ACC112 (cell line): ENCODE data around the gene IL4.
A peak's percentile ranks its signal among the peaks of the same experiment; 100 is the strongest.
"Not testable (repeated sequence)": the region's sequence is repeated elsewhere in the genome, so short reads cannot be mapped to it uniquely, and the experiment has no call there.

ENCODE experiments used
- H2AFZ ChIP-seq: fragments of 200-600 bp; sonication (generic); one replicate; pipeline ENCODE4 v1.6.0; 2017; ENCODE audit warnings: antibody characterized with exemption, low read length; ENCODE audit not compliant: unreplicated experiment
- H3K27ac ChIP-seq: fragments of 200-600 bp; sonication (generic); 2 replicates; pipeline ENCODE4 v1.5.1; 2014; ENCODE audit warnings: low read depth, mild to moderate bottlenecking, antibody characterized with exemption, low read length, moderate library complexity
- H3K27me3 ChIP-seq: fragments of 200-600 bp; sonication (generic); 2 replicates; pipeline ENCODE4 v1.6.1; 2014; ENCODE audit warnings: mild to moderate bottlenecking, antibody characterized with exemption, low read length, moderate library complexity, mixed read lengths; ENCODE audit not compliant: insufficient read depth
- H3K36me3 ChIP-seq: fragments of 200-600 bp; sonication (generic); 2 replicates; pipeline ENCODE4 v1.6.1; 2016; ENCODE audit warnings: mild to moderate bottlenecking, antibody characterized with exemption, low read length, moderate library complexity, mixed read lengths; ENCODE audit not compliant: insufficient read depth
- H3K4me1 ChIP-seq: fragments of 200-600 bp; sonication (generic); one replicate; pipeline ENCODE4 v1.6.1; 2016; ENCODE audit warnings: low read length, mixed read lengths; ENCODE audit not compliant: insufficient read depth, unreplicated experiment, control insufficient read depth
- H3K4me3 ChIP-seq: fragments of 200-600 bp; sonication (generic); 2 replicates; pipeline ENCODE4 v1.5.1; 2014; ENCODE audit warnings: mild to moderate bottlenecking, low read depth, low read length
- H3K79me2 ChIP-seq: fragments of 200-600 bp; sonication (generic); one replicate; pipeline ENCODE4 v1.6.0; 2016; ENCODE audit warnings: low read length; ENCODE audit not compliant: control insufficient read depth, unreplicated experiment, insufficient read depth

The IL4 gene

GRCh38 chr5:132673939-132674630 is at the start of gene IL4:
Gene IL4 (plus strand): TSS chr5:132673989. CDS start chr5:132674051, 62 bp downstream.
- peaks cover 28% of the 10 kb centered on the region for H3K4me1 ChIP-seq

DNA sequence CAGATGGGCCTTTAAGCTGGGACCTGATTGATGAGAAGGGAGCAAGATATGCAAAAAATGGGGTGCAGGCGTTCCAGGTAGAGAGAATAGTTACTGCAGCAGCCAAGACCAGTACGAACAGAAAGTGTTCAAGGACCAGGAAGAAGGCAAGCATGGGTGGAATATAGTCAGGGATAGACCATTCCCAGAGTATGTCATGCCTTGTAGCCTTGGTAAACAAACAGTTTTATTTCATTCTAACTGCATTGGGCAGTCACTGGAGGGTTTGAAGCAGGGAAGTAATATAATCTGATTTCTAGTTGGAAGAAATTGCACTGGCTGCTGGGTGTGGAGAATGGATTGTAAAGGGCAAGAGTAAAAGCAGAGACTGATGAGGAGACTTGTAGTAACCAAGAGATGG is 46.3 kb upstream of the IL4 start:
- Histone ChIP-seq H3K27me3 (no peaks in the 10 kb centered on the region), H3K4me3 (no peak overlapping the region), H3K79me2 (no peaks in the 10 kb centered on the region), H2AFZ (no peak overlapping the region), H3K27ac (no peak overlapping the region), H3K4me1 (no peaks in the 10 kb centered on the region), H3K36me3 (no peaks in the 10 kb centered on the region)

More at GRCh38 chr5:132673939-132674630, at the start of gene IL4:
- Histone ChIP-seq H2AFZ (peak within 1 kb of the TSS; percentile 89), H3K4me3 (peak within 1 kb of the TSS; percentile 23), H3K27me3 (no peaks in the 10 kb centered on the region), H3K27ac (peak within 1 kb of the TSS; percentile 63), H3K79me2 (no peaks in the 10 kb centered on the region), H3K36me3 (no peaks in the 10 kb centered on the region)

- H3K36me3 ChIP-seq: no peaks in the 10 kb centered on the region
- H3K4me3 ChIP-seq: no peak overlapping the region
- no peaks in the 10 kb centered on the region for H3K79me2 ChIP-seq
- no peak overlapping the region for H2AFZ ChIP-seq
- no peak overlapping the region for H3K27ac ChIP-seq
- no peaks in the 10 kb centered on the region for H3K27me3 ChIP-seq
- no peaks in the 10 kb centered on the region for H3K4me1 ChIP-seq
These were observed 45.0 kb upstream of the IL4 start for GRCh38 chr5:132628814-132629213.

GRCh38 chr5:132629230-132629944 is 44.4 kb upstream of the IL4 start:
- no peaks in the 10 kb centered on the region for H3K27me3 ChIP-seq
- no peak overlapping the region for H2AFZ ChIP-seq
- H3K79me2 ChIP-seq: no peaks in the 10 kb centered on the region
- H3K36me3 ChIP-seq: no peaks in the 10 kb centered on the region
- H3K4me1 ChIP-seq: no peaks in the 10 kb centered on the region
- no peak overlapping the region for H3K27ac ChIP-seq
- H3K4me3 ChIP-seq: no peak overlapping the region

- H3K4me3 ChIP-seq, H3K27me3 ChIP-seq, H3K79me2 ChIP-seq, H3K27ac ChIP-seq, H3K4me1 ChIP-seq, H2AFZ ChIP-seq: not testable (repeated sequence)
- H3K36me3 ChIP-seq: peaks cover 16% of the 10 kb centered on the region; the same call in 1 of the 2 replicates
These were observed 40.2 kb upstream of the IL4 start for GRCh38 chr5:132633587-132633986.

DNA sequence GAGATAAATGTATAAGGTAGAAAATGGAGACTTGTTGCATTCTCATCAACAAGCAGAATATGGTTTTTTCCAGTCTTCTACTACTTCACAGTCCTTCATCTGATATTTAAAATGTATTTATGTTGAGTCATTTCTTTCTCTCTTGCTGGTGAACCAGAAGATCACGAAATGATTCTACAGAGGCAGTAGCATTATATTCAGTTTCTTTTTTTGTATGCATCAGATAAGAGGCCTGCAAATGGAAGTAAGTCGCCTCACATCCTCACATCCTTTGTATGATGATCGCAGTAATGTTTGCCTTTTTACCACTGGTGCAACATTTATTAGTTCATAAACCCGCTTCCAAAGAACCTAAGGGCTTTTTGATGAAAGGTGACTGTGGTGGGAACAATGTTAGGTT is 37.9 kb upstream of the IL4 start:
- no peak overlapping the region for H3K27ac ChIP-seq
- no peak overlapping the region for H2AFZ ChIP-seq
- H3K4me3 ChIP-seq: no peak overlapping the region
- no peaks in the 10 kb centered on the region for H3K27me3 ChIP-seq
- no peaks in the 10 kb centered on the region for H3K4me1 ChIP-seq
- H3K79me2 ChIP-seq: no peaks in the 10 kb centered on the region
- H3K36me3 ChIP-seq: peaks cover 17% of the 10 kb centered on the region; the same call in 1 of the 2 replicates

- Histone ChIP-seq H3K4me3 (no peak overlapping the region), H3K27me3 (no peaks in the 10 kb centered on the region), H3K36me3 (peaks cover 17% of the 10 kb centered on the region; the same call in 1 of the 2 replicates), H3K27ac (no peak overlapping the region), H3K79me2 (no peaks in the 10 kb centered on the region), H3K4me1 (no peaks in the 10 kb centered on the region), H2AFZ (no peak overlapping the region)
These were observed 36.5 kb upstream of the IL4 start for GRCh38 chr5:132637241-132637640.

DNA sequence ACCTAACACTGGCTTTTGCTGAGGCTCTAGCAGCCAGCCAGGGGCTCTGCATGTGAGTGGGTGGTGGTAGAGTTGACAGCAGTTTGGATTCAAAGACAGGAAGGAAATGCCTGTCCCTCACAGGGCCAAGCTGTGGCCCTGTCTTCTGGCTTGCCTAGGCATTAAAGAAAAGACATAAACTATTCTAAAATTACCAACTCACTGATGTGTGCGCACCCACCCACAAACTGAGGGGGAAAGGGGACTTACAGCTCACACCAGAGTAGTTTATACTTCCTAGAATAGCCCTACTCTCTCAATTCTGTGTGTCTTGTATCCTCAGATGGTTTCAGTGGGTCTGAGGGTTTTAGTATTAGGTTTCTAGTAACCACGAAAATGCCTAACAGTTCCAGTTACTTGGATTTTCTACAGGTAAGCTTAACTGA is 34.1 kb upstream of the IL4 start:
- H3K27ac ChIP-seq: no peak overlapping the region
- H3K4me1 ChIP-seq: no peaks in the 10 kb centered on the region

GRCh38 chr5:132640613-132641012 is 33.2 kb upstream of the IL4 start:
- Histone ChIP-seq H3K36me3 (peaks cover 17% of the 10 kb centered on the region; the same call in 1 of the 2 replicates), H3K27ac (no peak overlapping the region), H3K4me1 (no peaks in the 10 kb centered on the region), H2AFZ (no peak overlapping the region), H3K79me2 (no peaks in the 10 kb centered on the region), H3K27me3 (no peaks in the 10 kb centered on the region), H3K4me3 (no peak overlapping the region)

More for the DNA sequence above, 34.1 kb upstream of the IL4 start:
- Histone ChIP-seq H3K27me3 (no peaks in the 10 kb centered on the region), H3K79me2 (no peaks in the 10 kb centered on the region), H3K4me3 (no peak overlapping the region), H3K36me3 (peaks cover 17% of the 10 kb centered on the region; the same call in 1 of the 2 replicates), H2AFZ (no peak overlapping the region)

GRCh38 chr5:132641241-132641723 is 32.5 kb upstream of the IL4 start:
- Histone ChIP-seq H3K27me3 (no peaks in the 10 kb centered on the region), H2AFZ (no peak overlapping the region), H3K36me3 (peaks cover 13% of the 10 kb centered on the region; the same call in 1 of the 2 replicates), H3K4me1 (no peaks in the 10 kb centered on the region), H3K4me3 (no peak overlapping the region), H3K79me2 (no peaks in the 10 kb centered on the region), H3K27ac (no peak overlapping the region)
